Stimulated activated CD4-positive, alpha-beta T cell treated with anti-CD3 and anti-CD28 coated beads, Interleukin-2, amount 100 ng/mL, for 48 hours (primary cell): Measurements from ENCODE around the gene DRAM1.
A peak's percentile ranks its signal among the peaks of the same experiment; 100 is the strongest.
"Not testable (repeated sequence)": the region's sequence is repeated elsewhere in the genome, so short reads cannot be mapped to it uniquely, and the experiment has no call there.

Experiments
- DNase-seq, 2 donors: peaks; one replicate each; pipeline ENCODE4 v3.0.0-alpha.2; 2020

DRAM1 gene

GRCh38 chr12:101908395-101908794, 31.0 kb downstream of the DRAM1 start:
- DNase-seq, result no peak

- no peak for DNase-seq
These were observed 32.3 kb downstream of the DRAM1 start for GRCh38 chr12:101909646-101910045.

GRCh38 chr12:101915841-101916240, 38.5 kb downstream of the DRAM1 start:
- no peak for DNase-seq

GRCh38 chr12:101918805-101919204, 41.4 kb downstream of the DRAM1 start:
- DNase-seq, result not testable (repeated sequence)

GRCh38 chr12:101919447-101919846, 42.1 kb downstream of the DRAM1 start:
- DNase-seq, result no peak

GRCh38 chr12:101920906-101921305, 43.5 kb downstream of the DRAM1 start:
- DNase-seq, result no peak

- no peak for DNase-seq
These were observed 45.8 kb downstream of the DRAM1 start for GRCh38 chr12:101923045-101923718.

- DNase-seq, result no peak
These were observed 47.2 kb downstream of the DRAM1 start for GRCh38 chr12:101924618-101925017.

- no peak for DNase-seq
These were observed 48.0 kb downstream of the DRAM1 start for GRCh38 chr12:101925361-101925760.

GRCh38 chr12:101925935-101926334, 48.6 kb downstream of the DRAM1 start:
- no peak for DNase-seq

GRCh38 chr12:101927036-101927435, 49.7 kb downstream of the DRAM1 start:
- no peak for DNase-seq

- DNase-seq, result no peak
These were observed 50.6 kb downstream of the DRAM1 start for GRCh38 chr12:101927999-101928398.

GRCh38 chr12:101928556-101928955, 51.2 kb downstream of the DRAM1 start:
- no peak for DNase-seq

- no peak for DNase-seq
These were observed 52.1 kb downstream of the DRAM1 start for GRCh38 chr12:101929365-101930041.

- DNase-seq, result no peak
These were observed 54.3 kb downstream of the DRAM1 start for GRCh38 chr12:101931498-101932326.

- DNase-seq, result no peak
These were observed 56.6 kb downstream of the DRAM1 start for GRCh38 chr12:101933866-101934514.

GRCh38 chr12:101935890-101936746, 58.7 kb downstream of the DRAM1 start:
- DNase-seq, result no peak

GRCh38 chr12:101939306-101939705, 61.9 kb downstream of the DRAM1 start:
- no peak for DNase-seq

GRCh38 chr12:101939856-101940265, 62.5 kb downstream of the DRAM1 start:
- peak; percentile 31 to 36 for DNase-seq

- no peak for DNase-seq
These were observed 63.1 kb downstream of the DRAM1 start for GRCh38 chr12:101940400-101940950.

- DNase-seq, result no peak
These were observed 64.2 kb downstream of the DRAM1 start for GRCh38 chr12:101941306-101942249.
